Vagina (tissue), 2 donors: Measurements from ENCODE around the gene LIFR. TPM values are rescaled to one million over a fixed set of nuclear protein-coding genes. Genes with fewer than 3 reads are reported as not detected.
"Not testable (repeated sequence)": the region's sequence is repeated elsewhere in the genome, so short reads cannot be mapped to it uniquely, and the experiment has no call there.

Experiments used
- DNase-seq, 2 donors: peaks; one replicate each; pipeline ENCODE4 v3.0.0-alpha.2; 2017; ENCODE audit errors: extremely low spot score in 2 of 2
- H3K27ac ChIP-seq: fragments of 200-600 bp; sonication (generic); one replicate; pipeline ENCODE4 v1.5.1; 2019
- H3K27me3 ChIP-seq: fragments of 200-600 bp; sonication (generic); one replicate; pipeline ENCODE4 v1.5.1; 2019
- H3K36me3 ChIP-seq, 2 donors: fragments of 200-600 bp; sonication (generic); one replicate each; pipeline ENCODE4 v1.5.1; 2017 to 2019
- H3K4me1 ChIP-seq: fragments of 200-600 bp; sonication (generic); one replicate; pipeline ENCODE4 v1.5.1; 2019
- H3K4me3 ChIP-seq, 2 donors: fragments of 200-600 bp; sonication (generic); 1 replicate in 1 of 2; 2 replicates in 1 of 2; pipeline ENCODE4 v1.5.1; 2016 to 2019
- H3K9me3 ChIP-seq: fragments of 200-600 bp; sonication (generic); one replicate; pipeline ENCODE4 v1.5.1; 2019
- CTCF ChIP-seq, 3 experiments: fragments of 450-650 bp in 2 of 3; fragments of 200-600 bp in 1 of 3; sonication (generic) in 1 of 3; IDR thresholded peaks; one replicate each; pipeline ENCODE4 v1.5.1; 2017 to 2019; ENCODE audit warnings: antibody characterized with exemption in 3 of 3, mild to moderate bottlenecking in 2 of 3, moderate library complexity in 2 of 3
- POLR2A ChIP-seq, 2 donors: fragments of 450-650 bp; IDR thresholded peaks; one replicate each; pipeline ENCODE4 v1.6.1; 2017; ENCODE audit warnings: antibody characterized with exemption in 2 of 2, mild to moderate bottlenecking in 2 of 2, moderate library complexity in 2 of 2
- POLR2AphosphoS5 ChIP-seq, 2 donors: sonication (generic); formaldehyde crosslinking; IDR thresholded peaks; one replicate each; pipeline ENCODE4 v1.9.0; 2017; ENCODE audit warnings: antibody characterized with exemption in 2 of 2, mild to moderate bottlenecking in 2 of 2, low read depth in 1 of 2; ENCODE audit not compliant: insufficient read depth in 1 of 2
- intact Hi-C: fragments of 100-400 bp; cut with DNase I; formaldehyde crosslinking; loops from one replicate; pipeline ENCODE4 v1.15.1; 2023
- total RNA-seq: library from RNA; depleted of rRNA; stranded (reverse); fragments of >200 nt; gene quantifications from one replicate; pipeline ENCODE4 v1.2.3, GENCODE V29; 2016

The LIFR gene
- total RNA-seq, 1 donor from 2014 or later: 63.3 TPM

- no peak overlapping the region for H3K27ac ChIP-seq
- H3K4me3 ChIP-seq: no peak overlapping the region
- intact Hi-C loops: no loop called here
- H3K36me3 ChIP-seq: peaks cover 0 to 23% of the 10 kb centered on the region in 2 donors
- H3K4me1 ChIP-seq: no peaks in the 10 kb centered on the region
- TF ChIP-seq CTCF (IDR thresholded peaks at IDR 0.05) (no peak), POLR2A (IDR thresholded peaks at IDR 0.05) (no peak)
- no peaks in the 10 kb centered on the region for H3K9me3 ChIP-seq
- no peak for DNase-seq
- no peaks in the 10 kb centered on the region for H3K27me3 ChIP-seq
Observed at GRCh38 chr5:38518341-38518740, 38.1 kb downstream of the LIFR start.

- H3K4me1 ChIP-seq, intact Hi-C loops, H3K9me3 ChIP-seq, DNase-seq, H3K27ac ChIP-seq, H3K27me3 ChIP-seq, H3K36me3 ChIP-seq, H3K4me3 ChIP-seq: not testable (repeated sequence)
Observed at GRCh38 chr5:38516649-38517048, 39.8 kb downstream of the LIFR start.

GRCh38 chr5:38515646-38516045 is 40.8 kb downstream of the LIFR start:
- Histone ChIP-seq H3K27me3 (no peaks in the 10 kb centered on the region), H3K27ac (no peak overlapping the region), H3K36me3 (no peaks in the 10 kb centered on the region), H3K9me3 (no peaks in the 10 kb centered on the region), H3K4me3 (no peak overlapping the region), H3K4me1 (no peaks in the 10 kb centered on the region)
- intact Hi-C loops: no loop called here
- no peak for DNase-seq
- TF ChIP-seq POLR2AphosphoS5 (IDR thresholded peaks at IDR 0.05; ENCODE audit: insufficient read depth in 1 of 2, low read depth in 1 of 2) (no peak), CTCF (IDR thresholded peaks at IDR 0.05) (no peak), POLR2A (IDR thresholded peaks at IDR 0.05) (no peak)

- intact Hi-C loops: no loop called here
- Histone ChIP-seq H3K9me3 (no peaks in the 10 kb centered on the region), H3K27ac (no peak overlapping the region), H3K27me3 (no peaks in the 10 kb centered on the region), H3K36me3 (no peaks in the 10 kb centered on the region), H3K4me1 (no peaks in the 10 kb centered on the region), H3K4me3 (no peak overlapping the region)
- TF ChIP-seq CTCF (IDR thresholded peaks at IDR 0.05) (no peak), POLR2AphosphoS5 (IDR thresholded peaks at IDR 0.05; ENCODE audit: insufficient read depth in 1 of 2, low read depth in 1 of 2) (no peak), POLR2A (IDR thresholded peaks at IDR 0.05) (no peak)
- no peak for DNase-seq
Observed at GRCh38 chr5:38515092-38515491, 41.4 kb downstream of the LIFR start.

GRCh38 chr5:38509185-38509584 is 47.3 kb downstream of the LIFR start:
- H3K4me3 ChIP-seq: no peak overlapping the region
- no peak for DNase-seq
- no peak for TF ChIP-seq POLR2AphosphoS5 (IDR thresholded peaks at IDR 0.05; ENCODE audit: insufficient read depth in 1 of 2, low read depth in 1 of 2)
- no peak for TF ChIP-seq POLR2A (IDR thresholded peaks at IDR 0.05)
- TF ChIP-seq CTCF (IDR thresholded peaks at IDR 0.05): no peak
- H3K27ac ChIP-seq: no peak overlapping the region
- no peaks in the 10 kb centered on the region for H3K36me3 ChIP-seq
- no peaks in the 10 kb centered on the region for H3K4me1 ChIP-seq
- no peaks in the 10 kb centered on the region for H3K9me3 ChIP-seq
- no peaks in the 10 kb centered on the region for H3K27me3 ChIP-seq
- intact Hi-C loops: no loop called here

GRCh38 chr5:38506302-38506701 is 50.1 kb downstream of the LIFR start:
- no peak for TF ChIP-seq POLR2A (IDR thresholded peaks at IDR 0.05)
- no peaks in the 10 kb centered on the region for H3K36me3 ChIP-seq
- intact Hi-C loops: no loop called here
- H3K4me1 ChIP-seq: no peaks in the 10 kb centered on the region
- no peaks in the 10 kb centered on the region for H3K27me3 ChIP-seq
- no peak overlapping the region for H3K4me3 ChIP-seq
- no peak overlapping the region for H3K27ac ChIP-seq
- H3K9me3 ChIP-seq: no peaks in the 10 kb centered on the region
- no peak for DNase-seq
